Lower leg skin (tissue), 3 donors: Measurements from ENCODE around the gene TRMT1.

Source experiments
- CTCF ChIP-seq, 3 donors: fragments of 450-650 bp; IDR thresholded peaks; one replicate each; pipeline ENCODE4 v1.5.1; 2016; ENCODE audit warnings: antibody characterized with exemption in 3 of 3, mild to moderate bottlenecking in 3 of 3, moderate library complexity in 2 of 3
- POLR2A ChIP-seq, 2 donors: fragments of 450-650 bp; IDR thresholded peaks; one replicate each; pipeline ENCODE4 v1.6.1; 2016 to 2017; ENCODE audit warnings: antibody characterized with exemption in 2 of 2, mild to moderate bottlenecking in 1 of 2, moderate library complexity in 1 of 2

DNA sequence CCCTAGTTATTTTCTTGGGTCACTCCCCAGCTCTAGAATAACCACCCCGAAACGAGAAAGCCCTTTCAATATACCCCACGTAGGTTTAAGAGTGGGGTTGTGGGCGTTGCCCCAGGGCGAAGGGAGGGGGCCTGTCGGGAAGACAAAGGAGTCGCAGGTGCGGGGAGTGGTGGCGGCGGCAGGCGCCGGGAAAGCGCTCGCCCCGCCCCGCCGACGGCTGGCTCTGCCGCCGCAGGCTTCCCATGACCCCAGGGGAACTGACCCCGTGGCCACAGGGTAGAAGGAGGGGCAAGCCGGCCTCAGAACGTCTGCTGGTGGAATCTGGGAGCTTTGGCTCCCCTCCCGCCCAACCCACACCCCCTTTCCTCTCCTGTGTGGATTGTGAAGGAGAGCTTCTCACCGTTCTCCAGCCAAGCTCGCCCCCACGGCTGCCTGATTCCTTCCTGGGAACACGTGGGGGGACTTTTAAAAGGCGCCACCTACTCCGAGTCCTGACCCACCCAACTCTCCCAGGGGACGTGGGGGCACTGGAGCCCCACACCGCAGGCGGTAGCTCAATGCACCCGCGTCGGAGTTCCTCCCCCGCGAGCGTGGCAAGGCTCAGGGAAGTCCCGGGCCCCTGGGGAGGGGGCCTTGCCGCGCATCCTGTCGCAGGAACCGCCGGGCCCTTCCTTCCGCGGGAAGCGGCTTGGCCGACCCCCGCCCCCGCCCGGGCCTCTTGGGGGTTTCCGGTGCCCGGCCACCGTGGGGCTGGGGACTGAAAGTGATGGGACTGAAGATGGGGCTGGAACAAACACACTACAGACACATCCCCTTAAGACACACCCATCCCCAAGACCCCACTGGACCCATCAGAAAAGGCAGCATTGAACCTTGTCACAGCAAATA is 39.2 kb upstream of the TRMT1 start:
- TF ChIP-seq CTCF (IDR thresholded peaks at IDR 0.05) (no peak), POLR2A (IDR thresholded peaks at IDR 0.05) (no peak)
